Liver (tissue), 9 donors: ENCODE results near the gene AEBP2. TPM values are rescaled to one million over a fixed set of nuclear protein-coding genes. Genes with fewer than 3 reads are reported as not detected.

Source experiments
- DNase-seq: peaks from one replicate; pipeline ENCODE4 v3.0.0-alpha.2; 2017; ENCODE audit warnings: low spot score
- H3K27ac ChIP-seq, 2 donors: one replicate each; pipeline ENCODE4 v1.7.0; 2013; ENCODE audit warnings: inconsistent platforms in 2 of 2, low read length in 2 of 2, control low read depth in 1 of 2, low read depth in 1 of 2, mild to moderate bottlenecking in 1 of 2
- H3K27me3 ChIP-seq, 4 donors: one replicate each; pipeline versions ENCODE4 v1.6.1 to v1.7.0; 2013; ENCODE audit warnings: low read length in 3 of 4, inconsistent platforms in 1 of 4, mild to moderate bottlenecking in 1 of 4, moderate library complexity in 1 of 4; ENCODE audit not compliant: control insufficient read depth in 4 of 4, insufficient read depth in 4 of 4
- H3K36me3 ChIP-seq, 4 donors: one replicate each; pipeline versions ENCODE4 v1.6.1 to v1.7.0; 2013; ENCODE audit warnings: low read length in 3 of 4, mild to moderate bottlenecking in 3 of 4, low read depth in 1 of 4, moderate library complexity in 1 of 4; ENCODE audit not compliant: control insufficient read depth in 4 of 4, insufficient read depth in 3 of 4
- H3K4me1 ChIP-seq, 4 donors: one replicate each; pipeline versions ENCODE4 v1.6.1 to v1.7.0; 2013; ENCODE audit warnings: low read length in 3 of 4, mild to moderate bottlenecking in 3 of 4, moderate library complexity in 1 of 4; ENCODE audit not compliant: control insufficient read depth in 4 of 4, insufficient read depth in 4 of 4
- H3K4me3 ChIP-seq, 3 donors: one replicate each; pipeline versions ENCODE4 v1.6.1 to v1.7.0; 2013; ENCODE audit warnings: low read length in 3 of 3, control low read depth in 1 of 3, low read depth in 1 of 3, mild to moderate bottlenecking in 1 of 3
- H3K9ac ChIP-seq, 2 donors: one replicate each; pipeline ENCODE4 v1.7.0; 2013; ENCODE audit warnings: low read length in 2 of 2, mild to moderate bottlenecking in 2 of 2, moderate library complexity in 2 of 2, control low read depth in 1 of 2, low read depth in 1 of 2
- H3K9me3 ChIP-seq, 4 donors: one replicate each; pipeline versions ENCODE4 v1.6.1 to v1.7.0; 2013; ENCODE audit warnings: low read length in 3 of 4; ENCODE audit not compliant: control insufficient read depth in 4 of 4
- EGR1 ChIP-seq, 2 donors: IDR thresholded peaks; 2 replicates each; pipeline ENCODE4 v1.6.1; 2016 to 2018; ENCODE audit warnings: antibody characterized with exemption in 2 of 2, low read depth in 2 of 2
- FOXA1 ChIP-seq: IDR thresholded peaks from 2 replicates; pipeline ENCODE4 v1.6.1; 2016; ENCODE audit warnings: antibody characterized with exemption
- FOXA2 ChIP-seq: IDR thresholded peaks from 2 replicates; pipeline ENCODE4 v1.6.1; 2016; ENCODE audit warnings: antibody characterized with exemption
- GABPA ChIP-seq, 2 donors: IDR thresholded peaks in 1 of 2; conservative IDR thresholded peaks in 1 of 2; 2 replicates each; pipeline ENCODE4 v1.6.1; 2016; ENCODE audit warnings: antibody characterized with exemption in 2 of 2, mild to moderate bottlenecking in 1 of 2, moderate library complexity in 1 of 2
- HNF4A ChIP-seq, 2 donors: conservative IDR thresholded peaks; 2 replicates each; pipeline ENCODE4 v1.6.1; 2016; ENCODE audit warnings: antibody characterized with exemption in 2 of 2, mild to moderate bottlenecking in 2 of 2
- HNF4G ChIP-seq: IDR thresholded peaks from 2 replicates; pipeline ENCODE4 v1.6.1; 2016; ENCODE audit warnings: antibody characterized with exemption
- JUND ChIP-seq, 2 donors: IDR thresholded peaks; 2 replicates each; pipeline ENCODE4 v1.6.1; 2016; ENCODE audit warnings: antibody characterized with exemption in 2 of 2
- NR2F2 ChIP-seq: IDR thresholded peaks from 2 replicates; pipeline ENCODE4 v1.6.1; 2016; ENCODE audit warnings: antibody characterized with exemption
- RAD21 ChIP-seq, 2 donors: IDR thresholded peaks; 2 replicates each; pipeline ENCODE4 v1.6.1; 2016; ENCODE audit warnings: antibody characterized with exemption in 2 of 2, mild to moderate bottlenecking in 2 of 2
- RXRA ChIP-seq, 2 donors: IDR thresholded peaks; 2 replicates each; pipeline ENCODE4 v1.6.1; 2017 to 2018; ENCODE audit warnings: antibody characterized with exemption in 2 of 2, mild to moderate bottlenecking in 1 of 2
- SP1 ChIP-seq: IDR thresholded peaks from 2 replicates; pipeline ENCODE4 v1.6.1; 2018; ENCODE audit warnings: antibody characterized with exemption, mild to moderate bottlenecking
- TAF1 ChIP-seq: conservative IDR thresholded peaks from 2 replicates; pipeline ENCODE4 v1.6.1; 2016; ENCODE audit warnings: antibody characterized with exemption, mild to moderate bottlenecking
- YY1 ChIP-seq: IDR thresholded peaks from 2 replicates; pipeline ENCODE4 v1.6.1; 2016; ENCODE audit warnings: antibody characterized with exemption, mild to moderate bottlenecking
- WGBS: extraction: QIAGEN DNeasy Blood & Tissue Kit; methylation state at CpG from one replicate; pipeline ENCODE4 v1.1.7; 2013; 5-methylcytosine and 5-hydroxymethylcytosine counted together
- polyA plus RNA-seq, 2 donors: library from polyadenylated mRNA; stranded (reverse) in 1 of 2; unstranded in 1 of 2; fragments of 200-250 nt in 1 of 2; fragments of >200 nt in 1 of 2; fragmentation: Nextera tagmentation in 1 of 2; extraction: Ambion mirVana in 1 of 2; gene quantifications; one replicate each; pipeline versions ENCODE4 v1.2.1 to v1.2.3, GENCODE V29; 2013 to 2015
- total RNA-seq, 2 donors: library from RNA; depleted of rRNA; stranded (reverse); fragments of >200 nt; gene quantifications; one replicate each; pipeline ENCODE4 v1.2.3, GENCODE V29; 2014
- TF ChIP-seq, protein P1 (sequence below): IDR thresholded peaks from 2 replicates; pipeline ENCODE4 v1.6.1; 2016; ENCODE audit warnings: antibody characterized with exemption
- TF ChIP-seq, protein P2 (sequence below): IDR thresholded peaks from 2 replicates; pipeline ENCODE4 v1.6.1; 2016; ENCODE audit warnings: antibody characterized with exemption, mild to moderate bottlenecking
- TF ChIP-seq, protein P3 (sequence below): fragments of 150-350 bp; IDR thresholded peaks from 2 replicates; pipeline ENCODE4 v1.5.1; 2017; ENCODE audit warnings: improper control_type of control experiment, low read depth, low read length; ENCODE audit not compliant: missing input control
- TF ChIP-seq, protein P4 (sequence below): IDR thresholded peaks from 2 replicates; pipeline ENCODE4 v1.6.1; 2016; ENCODE audit warnings: antibody characterized with exemption
- donor health status: healthy.
- donor health status: healthy.
- donor health status: healthy.
- donor health status: healthy.
- donor health status: healthy.

AEBP2 gene
- total and polyA plus RNA-seq, 4 donors, result 4.6 to 18.8 (median 8.9) TPM

DNA sequence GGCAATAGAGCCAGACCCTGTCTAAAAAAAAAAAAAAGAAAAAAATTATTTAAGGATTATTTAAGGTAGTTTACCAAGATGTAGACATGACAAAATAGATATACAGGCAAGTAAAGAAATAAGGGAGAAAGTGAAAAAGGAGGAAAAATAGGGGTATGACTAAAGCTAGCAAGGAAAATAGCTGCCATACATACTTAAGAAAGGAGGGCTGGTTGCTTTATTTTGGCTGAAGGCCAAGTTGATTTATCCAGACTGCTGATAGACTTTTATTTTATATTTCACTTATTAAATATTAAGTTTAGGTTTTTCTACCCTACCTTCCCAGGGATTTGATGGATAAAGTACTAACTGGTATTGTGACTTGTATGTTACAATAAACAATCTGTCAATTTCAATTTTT, 8.3 kb upstream of the AEBP2 start:
- no peak overlapping the region for H3K4me3 ChIP-seq
- no peaks in the 10 kb centered on the region for H3K27me3 ChIP-seq
- TF ChIP-seq NR2F2 (no peak), TAF1 (no peak), FOXA1 (no peak), JUND (IDR thresholded peaks at IDR 0.05) (no peak), SP1 (no peak), FOXA2 (no peak), RXRA (IDR thresholded peaks at IDR 0.05) (no peak), EGR1 (IDR thresholded peaks at IDR 0.05; ENCODE audit: low read depth in 2 of 2) (no peak), YY1 (no peak), GABPA (IDR thresholded peaks at IDR 0.05 in 1 of 2, conservative IDR thresholded peaks at IDR 0.05 in 1 of 2) (no peak), RAD21 (IDR thresholded peaks at IDR 0.05) (no peak), HNF4G (no peak)
- TF ChIP-seq, protein P1, sequence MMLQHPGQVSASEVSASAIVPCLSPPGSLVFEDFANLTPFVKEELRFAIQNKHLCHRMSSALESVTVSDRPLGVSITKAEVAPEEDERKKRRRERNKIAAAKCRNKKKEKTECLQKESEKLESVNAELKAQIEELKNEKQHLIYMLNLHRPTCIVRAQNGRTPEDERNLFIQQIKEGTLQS, result no peak
- TF ChIP-seq, protein P2, sequence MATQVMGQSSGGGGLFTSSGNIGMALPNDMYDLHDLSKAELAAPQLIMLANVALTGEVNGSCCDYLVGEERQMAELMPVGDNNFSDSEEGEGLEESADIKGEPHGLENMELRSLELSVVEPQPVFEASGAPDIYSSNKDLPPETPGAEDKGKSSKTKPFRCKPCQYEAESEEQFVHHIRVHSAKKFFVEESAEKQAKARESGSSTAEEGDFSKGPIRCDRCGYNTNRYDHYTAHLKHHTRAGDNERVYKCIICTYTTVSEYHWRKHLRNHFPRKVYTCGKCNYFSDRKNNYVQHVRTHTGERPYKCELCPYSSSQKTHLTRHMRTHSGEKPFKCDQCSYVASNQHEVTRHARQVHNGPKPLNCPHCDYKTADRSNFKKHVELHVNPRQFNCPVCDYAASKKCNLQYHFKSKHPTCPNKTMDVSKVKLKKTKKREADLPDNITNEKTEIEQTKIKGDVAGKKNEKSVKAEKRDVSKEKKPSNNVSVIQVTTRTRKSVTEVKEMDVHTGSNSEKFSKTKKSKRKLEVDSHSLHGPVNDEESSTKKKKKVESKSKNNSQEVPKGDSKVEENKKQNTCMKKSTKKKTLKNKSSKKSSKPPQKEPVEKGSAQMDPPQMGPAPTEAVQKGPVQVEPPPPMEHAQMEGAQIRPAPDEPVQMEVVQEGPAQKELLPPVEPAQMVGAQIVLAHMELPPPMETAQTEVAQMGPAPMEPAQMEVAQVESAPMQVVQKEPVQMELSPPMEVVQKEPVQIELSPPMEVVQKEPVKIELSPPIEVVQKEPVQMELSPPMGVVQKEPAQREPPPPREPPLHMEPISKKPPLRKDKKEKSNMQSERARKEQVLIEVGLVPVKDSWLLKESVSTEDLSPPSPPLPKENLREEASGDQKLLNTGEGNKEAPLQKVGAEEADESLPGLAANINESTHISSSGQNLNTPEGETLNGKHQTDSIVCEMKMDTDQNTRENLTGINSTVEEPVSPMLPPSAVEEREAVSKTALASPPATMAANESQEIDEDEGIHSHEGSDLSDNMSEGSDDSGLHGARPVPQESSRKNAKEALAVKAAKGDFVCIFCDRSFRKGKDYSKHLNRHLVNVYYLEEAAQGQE, result no peak
- TF ChIP-seq, protein P3, sequence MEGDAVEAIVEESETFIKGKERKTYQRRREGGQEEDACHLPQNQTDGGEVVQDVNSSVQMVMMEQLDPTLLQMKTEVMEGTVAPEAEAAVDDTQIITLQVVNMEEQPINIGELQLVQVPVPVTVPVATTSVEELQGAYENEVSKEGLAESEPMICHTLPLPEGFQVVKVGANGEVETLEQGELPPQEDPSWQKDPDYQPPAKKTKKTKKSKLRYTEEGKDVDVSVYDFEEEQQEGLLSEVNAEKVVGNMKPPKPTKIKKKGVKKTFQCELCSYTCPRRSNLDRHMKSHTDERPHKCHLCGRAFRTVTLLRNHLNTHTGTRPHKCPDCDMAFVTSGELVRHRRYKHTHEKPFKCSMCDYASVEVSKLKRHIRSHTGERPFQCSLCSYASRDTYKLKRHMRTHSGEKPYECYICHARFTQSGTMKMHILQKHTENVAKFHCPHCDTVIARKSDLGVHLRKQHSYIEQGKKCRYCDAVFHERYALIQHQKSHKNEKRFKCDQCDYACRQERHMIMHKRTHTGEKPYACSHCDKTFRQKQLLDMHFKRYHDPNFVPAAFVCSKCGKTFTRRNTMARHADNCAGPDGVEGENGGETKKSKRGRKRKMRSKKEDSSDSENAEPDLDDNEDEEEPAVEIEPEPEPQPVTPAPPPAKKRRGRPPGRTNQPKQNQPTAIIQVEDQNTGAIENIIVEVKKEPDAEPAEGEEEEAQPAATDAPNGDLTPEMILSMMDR, result no peak
- H3K4me1 ChIP-seq, result no peaks in the 10 kb centered on the region
- H3K36me3 ChIP-seq, result no peaks in the 10 kb centered on the region
- DNase-seq, result no peak
- no peak overlapping the region for H3K9ac ChIP-seq
- no peak overlapping the region for H3K27ac ChIP-seq
- no peaks in the 10 kb centered on the region for H3K9me3 ChIP-seq

DNA sequence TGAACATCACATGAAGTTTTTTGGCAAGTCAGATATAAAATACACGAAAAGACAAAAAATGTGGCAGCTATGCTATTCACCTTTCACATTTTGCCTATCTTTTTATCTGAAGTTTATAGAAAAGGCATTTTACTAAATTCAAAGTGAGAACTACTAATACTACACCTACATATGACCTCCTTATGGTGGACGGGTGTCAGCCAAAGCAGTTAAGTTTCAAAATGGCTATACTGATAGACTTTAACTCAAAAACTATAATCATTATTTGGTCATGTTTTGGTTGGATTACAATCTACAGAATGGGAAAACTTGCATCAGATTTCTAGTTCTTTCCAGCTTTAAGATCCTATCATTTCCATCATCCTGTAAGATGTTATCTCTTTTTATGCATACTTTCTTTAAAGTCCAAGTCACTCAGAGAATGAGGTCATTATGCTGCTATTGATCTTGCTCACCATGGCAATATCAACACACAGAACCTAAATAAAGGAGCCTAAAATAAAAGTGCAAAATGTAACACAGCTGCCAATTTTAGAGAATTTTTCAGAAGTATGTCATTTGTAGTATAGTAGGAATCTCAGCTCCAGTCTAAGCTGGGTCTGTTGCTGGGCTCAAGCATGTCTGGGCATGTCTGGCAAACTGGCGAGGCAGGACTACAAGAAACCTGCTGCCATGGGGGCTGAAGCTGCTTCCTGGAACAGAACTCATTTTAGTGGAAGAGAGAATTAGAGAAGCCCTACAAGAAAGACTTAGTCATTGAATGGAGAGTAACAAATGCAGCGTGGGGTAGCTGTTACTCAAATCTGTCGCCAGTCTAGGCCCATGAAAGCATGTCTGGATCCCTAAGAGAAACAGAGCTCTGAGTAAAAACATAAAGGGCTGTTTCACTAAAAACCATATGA, 7.6 kb upstream of the AEBP2 start:
- Histone ChIP-seq H3K4me1 (no peaks in the 10 kb centered on the region), H3K27me3 (no peaks in the 10 kb centered on the region), H3K27ac (no peak overlapping the region), H3K4me3 (no peak overlapping the region), H3K9me3 (no peaks in the 10 kb centered on the region), H3K9ac (no peak overlapping the region), H3K36me3 (no peaks in the 10 kb centered on the region)
- DNase-seq, result no peak
- 86% methylated on average over 5 of the region's 5 CpGs for WGBS
- TF ChIP-seq, protein P1, result no peak
- TF ChIP-seq, protein P4, sequence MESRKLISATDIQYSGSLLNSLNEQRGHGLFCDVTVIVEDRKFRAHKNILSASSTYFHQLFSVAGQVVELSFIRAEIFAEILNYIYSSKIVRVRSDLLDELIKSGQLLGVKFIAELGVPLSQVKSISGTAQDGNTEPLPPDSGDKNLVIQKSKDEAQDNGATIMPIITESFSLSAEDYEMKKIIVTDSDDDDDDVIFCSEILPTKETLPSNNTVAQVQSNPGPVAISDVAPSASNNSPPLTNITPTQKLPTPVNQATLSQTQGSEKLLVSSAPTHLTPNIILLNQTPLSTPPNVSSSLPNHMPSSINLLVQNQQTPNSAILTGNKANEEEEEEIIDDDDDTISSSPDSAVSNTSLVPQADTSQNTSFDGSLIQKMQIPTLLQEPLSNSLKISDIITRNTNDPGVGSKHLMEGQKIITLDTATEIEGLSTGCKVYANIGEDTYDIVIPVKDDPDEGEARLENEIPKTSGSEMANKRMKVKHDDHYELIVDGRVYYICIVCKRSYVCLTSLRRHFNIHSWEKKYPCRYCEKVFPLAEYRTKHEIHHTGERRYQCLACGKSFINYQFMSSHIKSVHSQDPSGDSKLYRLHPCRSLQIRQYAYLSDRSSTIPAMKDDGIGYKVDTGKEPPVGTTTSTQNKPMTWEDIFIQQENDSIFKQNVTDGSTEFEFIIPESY, result no peak
- TF ChIP-seq HNF4A (conservative IDR thresholded peaks at IDR 0.05) (no peak), NR2F2 (no peak), YY1 (no peak), FOXA1 (no peak), JUND (IDR thresholded peaks at IDR 0.05) (no peak), HNF4G (no peak)
- TF ChIP-seq, protein P3, result no peak
- TF ChIP-seq, protein P2, result no peak
